Retinal pigment epithelial cell (primary cell): ENCODE data around the gene PKNOX2.

Experiments used
- DNase-seq: peaks from one replicate; pipeline ENCODE4 v3.0.0-alpha.2; 2010; ENCODE audit warnings: low read depth
- H3K4me3 ChIP-seq: 2 replicates; pipeline ENCODE4 v1.5.1; 2011; ENCODE audit warnings: mild to moderate bottlenecking, low read length, control low read depth, moderate library complexity
- TF ChIP-seq, protein P1 (sequence below): conservative IDR thresholded peaks from 2 replicates; pipeline ENCODE4 v1.5.1; 2011; ENCODE audit warnings: low read depth, low read length, control low read depth, inconsistent platforms

The PKNOX2 gene

DNA sequence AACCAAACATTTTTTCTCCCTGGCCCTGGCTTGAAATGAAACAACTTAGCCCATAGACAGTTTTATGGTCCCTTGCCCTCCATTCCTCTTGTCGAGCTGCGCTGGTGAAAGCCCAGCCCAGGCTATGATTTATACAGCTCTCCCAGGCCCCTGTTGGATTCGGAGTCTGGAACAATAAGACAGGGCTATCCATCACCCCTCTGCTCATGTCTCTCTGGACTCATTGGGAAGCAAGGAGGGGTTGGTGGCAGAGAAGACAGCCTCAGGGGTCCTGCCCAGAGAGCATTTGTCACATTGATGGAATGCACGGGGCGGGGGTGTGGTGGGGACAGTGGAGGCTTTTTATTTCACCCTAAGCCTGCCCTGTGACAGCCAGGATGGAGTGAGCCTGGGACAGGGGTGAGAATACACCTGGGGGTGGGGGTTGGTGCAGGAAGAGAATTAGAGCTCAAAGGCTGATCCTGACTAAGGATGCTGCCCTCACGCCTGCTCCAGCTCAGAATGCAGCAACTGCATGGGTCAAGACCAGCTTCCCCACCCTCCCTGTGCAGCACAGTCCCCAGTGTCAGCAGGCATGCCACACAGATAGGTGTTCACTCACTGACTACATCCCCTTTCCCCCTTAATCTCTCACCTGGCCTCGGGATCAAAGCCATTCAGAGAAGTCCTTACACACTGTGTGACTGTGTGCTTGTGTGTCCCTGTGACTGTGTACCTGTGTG lies 10.0 kb upstream of the PKNOX2 start:
- no peak overlapping the region for H3K4me3 ChIP-seq
- TF ChIP-seq, protein P1, sequence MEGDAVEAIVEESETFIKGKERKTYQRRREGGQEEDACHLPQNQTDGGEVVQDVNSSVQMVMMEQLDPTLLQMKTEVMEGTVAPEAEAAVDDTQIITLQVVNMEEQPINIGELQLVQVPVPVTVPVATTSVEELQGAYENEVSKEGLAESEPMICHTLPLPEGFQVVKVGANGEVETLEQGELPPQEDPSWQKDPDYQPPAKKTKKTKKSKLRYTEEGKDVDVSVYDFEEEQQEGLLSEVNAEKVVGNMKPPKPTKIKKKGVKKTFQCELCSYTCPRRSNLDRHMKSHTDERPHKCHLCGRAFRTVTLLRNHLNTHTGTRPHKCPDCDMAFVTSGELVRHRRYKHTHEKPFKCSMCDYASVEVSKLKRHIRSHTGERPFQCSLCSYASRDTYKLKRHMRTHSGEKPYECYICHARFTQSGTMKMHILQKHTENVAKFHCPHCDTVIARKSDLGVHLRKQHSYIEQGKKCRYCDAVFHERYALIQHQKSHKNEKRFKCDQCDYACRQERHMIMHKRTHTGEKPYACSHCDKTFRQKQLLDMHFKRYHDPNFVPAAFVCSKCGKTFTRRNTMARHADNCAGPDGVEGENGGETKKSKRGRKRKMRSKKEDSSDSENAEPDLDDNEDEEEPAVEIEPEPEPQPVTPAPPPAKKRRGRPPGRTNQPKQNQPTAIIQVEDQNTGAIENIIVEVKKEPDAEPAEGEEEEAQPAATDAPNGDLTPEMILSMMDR, result no peak
- no peak for DNase-seq

DNA sequence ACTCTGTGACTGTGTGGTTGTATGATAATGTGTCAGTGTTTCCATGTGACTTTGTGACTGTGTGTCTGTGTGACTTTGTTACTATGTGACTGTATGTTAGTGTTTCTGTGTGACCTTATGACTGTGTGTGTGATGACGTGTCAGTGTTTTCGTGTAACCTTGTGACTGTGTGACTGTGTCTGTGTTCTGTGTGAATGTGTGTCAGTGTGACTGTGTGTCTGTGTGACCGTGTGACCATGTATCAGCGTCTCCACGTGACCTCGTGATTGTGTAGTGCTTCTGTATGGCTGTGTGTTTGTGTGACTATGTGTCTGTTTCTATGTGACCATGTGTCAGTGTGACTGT lies 9.5 kb upstream of the PKNOX2 start:
- H3K4me3 ChIP-seq, result no peak overlapping the region
- DNase-seq, result no peak
- TF ChIP-seq, protein P1, result no peak

DNA sequence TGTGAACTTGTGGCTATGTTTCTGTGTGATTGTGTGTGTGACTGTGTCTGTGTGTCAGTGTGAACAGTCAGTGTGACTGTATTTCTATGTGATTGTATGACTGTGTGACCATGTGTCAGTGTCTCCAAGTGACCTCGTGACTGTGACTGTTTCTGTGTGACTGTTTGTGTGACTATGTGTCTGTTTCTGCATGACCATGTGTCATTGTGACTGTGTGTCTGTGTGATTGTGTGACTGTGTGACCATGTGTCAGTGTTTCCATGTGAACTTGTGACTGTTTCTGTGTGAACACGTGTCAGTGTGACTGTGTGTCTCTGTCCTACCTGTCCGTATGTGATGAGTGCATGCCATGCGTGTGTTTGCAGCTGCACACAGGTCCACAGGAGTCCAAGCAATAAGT lies 8.8 kb upstream of the PKNOX2 start:
- TF ChIP-seq, protein P1, result no peak
- H3K4me3 ChIP-seq, result no peak overlapping the region
- DNase-seq, result no peak

DNA sequence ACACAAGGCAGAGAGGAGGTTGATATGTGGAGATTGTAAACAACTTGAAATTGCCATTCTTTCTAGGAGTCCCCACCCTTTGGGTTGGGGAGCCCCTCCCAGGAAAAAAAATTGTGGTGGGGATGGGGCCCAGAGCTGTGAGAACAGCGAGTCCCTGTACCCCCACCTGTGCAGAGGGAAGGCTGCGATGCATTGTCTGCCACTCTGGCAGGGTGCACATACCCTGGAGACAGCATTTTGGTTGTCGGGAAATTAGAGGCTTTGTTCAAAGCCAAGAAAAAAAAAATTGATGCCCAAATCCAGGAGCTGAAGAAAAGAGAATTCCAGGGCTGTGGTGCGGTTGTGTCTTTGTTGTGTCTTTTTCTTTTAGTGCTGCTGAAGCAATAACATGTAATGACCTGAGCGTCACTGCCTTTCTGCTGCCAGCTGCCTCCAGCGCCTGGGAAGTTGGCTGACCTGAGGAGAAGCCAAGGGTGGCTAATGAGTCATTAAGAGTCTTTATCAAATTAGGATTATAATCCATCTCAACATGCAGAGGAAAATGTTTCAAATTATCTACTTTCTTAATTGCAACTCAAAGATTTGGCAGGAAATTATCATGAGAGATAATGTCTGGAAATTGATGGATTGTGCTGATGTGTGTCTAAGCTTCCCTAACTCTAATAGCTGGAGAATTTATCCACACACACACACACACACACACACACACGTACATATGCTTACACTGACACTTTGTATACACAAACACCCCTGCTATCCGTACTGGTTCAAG lies 8.0 kb upstream of the PKNOX2 start:
- TF ChIP-seq, protein P1, result no peak
- no peak overlapping the region for H3K4me3 ChIP-seq
- DNase-seq, result no peak

DNA sequence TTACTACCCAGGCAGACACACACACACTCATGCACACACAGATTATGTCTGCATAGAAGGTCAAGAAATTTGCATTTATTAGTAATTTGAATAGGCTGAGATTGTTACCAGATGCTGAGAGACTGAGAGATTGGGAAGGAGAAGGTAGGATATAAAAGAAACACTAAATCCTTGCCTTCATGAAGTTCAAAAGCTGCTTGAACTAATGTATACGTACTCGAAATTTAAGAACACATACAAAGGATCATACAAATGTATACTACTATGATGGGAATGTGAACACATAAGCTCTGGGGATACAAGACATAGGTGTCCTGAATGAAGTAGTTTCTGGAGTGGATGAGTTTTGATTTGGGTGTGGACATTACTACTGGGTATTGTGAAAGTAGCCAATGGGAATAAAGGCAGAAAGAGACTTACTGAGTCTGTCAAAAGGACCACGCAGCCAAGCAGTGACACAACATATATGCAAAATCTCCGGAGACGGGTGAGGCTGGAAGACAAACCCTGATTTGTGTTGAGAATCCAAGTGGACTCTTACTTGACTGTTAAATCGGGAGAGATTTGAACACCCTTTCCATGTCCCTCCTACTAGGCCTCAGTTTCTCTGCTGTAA lies 7.3 kb upstream of the PKNOX2 start:
- DNase-seq, result no peak

DNA sequence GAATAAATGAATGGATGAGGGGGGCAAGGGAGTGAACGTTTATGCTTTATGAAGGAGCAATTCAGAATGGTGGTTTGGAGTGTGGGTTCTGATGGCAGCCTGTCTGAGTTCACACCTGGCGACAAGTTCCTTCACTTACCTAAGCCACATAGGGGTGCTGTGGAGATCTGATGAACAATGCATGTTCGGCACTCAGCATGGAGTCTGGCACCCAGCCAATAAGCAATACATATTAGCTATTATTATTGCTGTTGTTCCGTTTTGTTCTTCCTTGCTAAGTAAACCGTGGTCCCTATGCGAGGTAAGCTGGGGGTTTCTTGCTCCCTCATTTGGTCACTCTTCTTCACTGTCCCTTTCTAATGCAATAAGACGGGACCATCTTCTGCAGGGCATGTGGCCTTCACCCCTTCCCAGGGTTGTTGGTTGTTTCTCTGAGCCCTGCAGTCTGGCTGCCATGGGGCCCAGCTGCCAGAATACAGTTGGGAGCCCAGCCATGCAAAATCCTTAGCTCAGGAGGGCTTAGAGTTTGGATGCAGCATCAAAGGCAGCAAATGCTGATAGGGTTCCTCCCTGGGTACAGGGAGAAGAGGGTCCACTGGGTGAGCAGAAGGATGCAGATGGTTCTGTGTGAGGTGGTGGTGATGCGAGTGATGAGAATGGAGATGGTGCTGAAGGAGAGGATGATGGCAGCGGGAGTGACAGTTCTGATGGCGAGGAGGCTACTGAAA lies 6.4 kb upstream of the PKNOX2 start:
- no peak overlapping the region for H3K4me3 ChIP-seq
- TF ChIP-seq, protein P1, result no peak
- no peak for DNase-seq

More for the DNA sequence above, 7.3 kb upstream of the PKNOX2 start:
- no peak overlapping the region for H3K4me3 ChIP-seq
- TF ChIP-seq, protein P1, result no peak
